WI38 (cell line): ENCODE results near the gene ERF.

Experiments
- H3K4me3 ChIP-seq: 2 replicates; pipeline ENCODE4 v1.5.1; 2011; ENCODE audit warnings: low read depth, mild to moderate bottlenecking, control low read depth, low read length
- TF ChIP-seq, protein P1 (sequence below): IDR thresholded peaks from 2 replicates; pipeline ENCODE4 v1.5.1; 2012; ENCODE audit warnings: low read depth, mild to moderate bottlenecking, control low read depth, low read length

ERF gene

DNA sequence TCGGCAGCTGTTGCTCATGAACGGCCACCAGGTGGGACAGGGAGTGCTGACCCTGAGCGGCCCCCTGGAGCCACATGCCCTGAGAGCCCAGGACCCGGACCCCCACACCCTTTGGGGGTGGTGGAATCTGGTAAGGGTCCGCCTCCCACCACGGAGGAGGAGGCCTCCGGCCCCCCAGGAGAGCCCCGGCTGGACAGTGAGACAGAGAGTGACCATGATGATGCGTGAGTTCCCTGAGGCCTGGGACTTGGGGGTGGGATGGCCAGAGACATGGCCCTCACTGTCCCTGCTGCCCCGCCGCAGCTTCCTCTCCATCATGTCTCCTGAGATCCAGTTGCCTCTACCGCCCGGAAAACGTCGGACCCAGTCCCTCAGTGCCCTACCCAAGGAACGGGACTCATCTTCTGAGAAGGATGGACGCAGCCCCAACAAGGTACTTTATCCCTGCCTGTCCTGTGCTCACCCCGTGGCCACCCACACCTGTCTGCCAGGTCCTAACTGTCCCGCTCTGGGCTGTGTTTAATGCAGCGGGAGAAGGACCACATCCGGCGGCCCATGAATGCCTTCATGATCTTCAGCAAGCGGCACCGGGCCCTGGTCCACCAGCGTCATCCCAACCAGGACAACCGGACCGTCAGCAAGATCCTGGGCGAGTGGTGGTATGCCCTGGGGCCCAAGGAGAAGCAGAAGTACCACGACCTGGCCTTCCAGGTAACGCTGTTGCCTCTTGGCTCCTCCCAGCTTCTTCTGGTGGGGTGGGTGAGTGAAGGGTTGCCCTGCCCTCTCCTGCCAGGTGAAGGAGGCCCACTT is 32.3 kb upstream of the ERF start:
- no peak overlapping the region for H3K4me3 ChIP-seq
- TF ChIP-seq, protein P1, sequence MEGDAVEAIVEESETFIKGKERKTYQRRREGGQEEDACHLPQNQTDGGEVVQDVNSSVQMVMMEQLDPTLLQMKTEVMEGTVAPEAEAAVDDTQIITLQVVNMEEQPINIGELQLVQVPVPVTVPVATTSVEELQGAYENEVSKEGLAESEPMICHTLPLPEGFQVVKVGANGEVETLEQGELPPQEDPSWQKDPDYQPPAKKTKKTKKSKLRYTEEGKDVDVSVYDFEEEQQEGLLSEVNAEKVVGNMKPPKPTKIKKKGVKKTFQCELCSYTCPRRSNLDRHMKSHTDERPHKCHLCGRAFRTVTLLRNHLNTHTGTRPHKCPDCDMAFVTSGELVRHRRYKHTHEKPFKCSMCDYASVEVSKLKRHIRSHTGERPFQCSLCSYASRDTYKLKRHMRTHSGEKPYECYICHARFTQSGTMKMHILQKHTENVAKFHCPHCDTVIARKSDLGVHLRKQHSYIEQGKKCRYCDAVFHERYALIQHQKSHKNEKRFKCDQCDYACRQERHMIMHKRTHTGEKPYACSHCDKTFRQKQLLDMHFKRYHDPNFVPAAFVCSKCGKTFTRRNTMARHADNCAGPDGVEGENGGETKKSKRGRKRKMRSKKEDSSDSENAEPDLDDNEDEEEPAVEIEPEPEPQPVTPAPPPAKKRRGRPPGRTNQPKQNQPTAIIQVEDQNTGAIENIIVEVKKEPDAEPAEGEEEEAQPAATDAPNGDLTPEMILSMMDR = no peak

DNA sequence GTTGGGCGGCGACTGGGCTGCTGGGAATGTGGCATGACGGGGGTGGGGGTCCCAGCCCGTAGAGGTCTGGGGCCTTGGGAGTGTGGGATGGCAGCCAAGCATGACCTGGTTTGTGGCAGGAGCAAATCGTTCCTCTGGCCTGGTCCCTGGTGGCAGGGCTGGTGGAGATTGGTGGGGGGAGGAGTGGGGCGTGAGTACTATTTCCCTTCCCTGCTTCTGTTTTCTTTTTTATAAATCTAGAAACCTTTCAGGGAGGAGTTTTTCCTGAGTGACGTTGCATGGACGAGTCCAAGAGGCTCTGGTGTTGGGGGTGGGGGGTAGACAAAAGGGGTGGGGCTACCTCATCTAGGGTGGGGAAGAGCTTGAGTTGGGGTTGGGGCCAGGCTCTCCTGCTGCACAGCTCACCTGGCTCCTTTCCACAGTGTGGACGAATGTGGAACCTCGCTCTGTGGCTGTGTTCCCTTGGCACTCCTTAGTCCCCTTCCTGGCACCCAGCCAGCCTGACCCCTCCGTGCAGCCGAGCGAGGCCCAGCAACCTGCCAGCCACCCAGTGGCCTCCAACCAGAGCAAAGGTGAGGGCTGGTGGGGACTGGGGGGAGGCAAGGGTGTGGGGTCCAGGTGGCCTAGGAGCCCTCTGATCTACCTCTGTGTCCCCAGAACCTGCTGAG is 31.6 kb upstream of the ERF start:
- no peak overlapping the region for H3K4me3 ChIP-seq
- TF ChIP-seq, protein P1 = no peak

- H3K4me3 ChIP-seq = no peak overlapping the region
- TF ChIP-seq, protein P1 = no peak
Measured at GRCh38 chr19:42285988-42286348, 31.0 kb upstream of the ERF start.

GRCh38 chr19:42285541-42285941 is 30.6 kb upstream of the ERF start:
- H3K4me3 ChIP-seq = no peak overlapping the region
- TF ChIP-seq, protein P1 = no peak

GRCh38 chr19:42284591-42285341 is 29.8 kb upstream of the ERF start:
- H3K4me3 ChIP-seq = peak overlapping the region; percentile 75
- TF ChIP-seq, protein P1 = no peak

DNA sequence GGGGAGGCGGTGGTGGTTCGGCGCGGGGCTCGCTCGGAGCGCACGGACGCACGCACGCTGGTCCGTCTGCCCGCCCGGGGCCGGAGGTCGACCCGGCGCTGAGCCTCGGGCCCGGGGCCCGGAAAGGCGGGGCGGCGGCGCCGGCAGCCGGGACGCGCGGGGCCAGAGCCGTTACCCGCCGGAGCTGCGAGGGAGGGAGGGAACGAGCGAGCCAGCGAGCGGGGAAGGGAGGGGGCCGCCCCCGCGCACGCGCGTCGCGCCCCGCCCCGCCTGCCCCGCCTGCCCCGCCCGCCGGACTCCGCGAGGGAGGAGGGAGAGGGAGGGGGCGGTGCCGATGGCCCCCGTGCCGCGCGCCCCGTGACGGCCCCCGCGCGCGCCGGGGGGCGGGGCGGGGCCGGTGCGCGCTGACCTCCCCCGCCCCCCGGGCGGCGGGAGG is 29.2 kb upstream of the ERF start:
- H3K4me3 ChIP-seq = peak overlapping the region; percentile 39
- TF ChIP-seq, protein P1 = no peak
